GM12878 (cell line): ENCODE data around the gene USP15. TPM values are rescaled to one million over a fixed set of nuclear protein-coding genes. Genes with fewer than 3 reads are reported as not detected.

Experiments
- ATAC-seq: fragments of 200-7000 bp; cut with Tn5 transposase; 3 replicates; pipeline ENCODE4 v1.9.1; 2020; ENCODE audit warnings: mild to moderate bottlenecking, moderate library complexity
- BruUV-seq: library from RNA; stranded (reverse); fragments of 400-500 nt; replicated peaks from 2 replicates; lab custom pipeline; 2021; lab: Mats Ljungman, UMichigan
- CTCF ChIA-PET: fragments of 300-600 bp; sonication (Branson Sonifier 250); formaldehyde crosslinking; extraction: SDS; loops from one replicate; lab custom pipeline; 2021; ENCODE audit warnings: inconsistent platforms; lab: Yijun Ruan, JAX
- POLR2A ChIA-PET: fragments of 350-600 bp; formaldehyde crosslinking; extraction: SDS; loops from one replicate; lab custom pipeline; 2021; ENCODE audit warnings: inconsistent platforms; lab: Charles Lee
- RAD21 ChIA-PET: fragments of 300-600 bp; sonication (Branson Sonifier 250); formaldehyde crosslinking; loops from one replicate; lab custom pipeline; 2023; ENCODE audit warnings: antibody characterized with exemption; ENCODE audit not compliant: unreplicated experiment; lab: Charles Lee
- SMC1A ChIA-PET: fragments of 300-600 bp; sonication (Branson Sonifier 250); formaldehyde crosslinking; loops from one replicate; lab custom pipeline; 2023; ENCODE audit not compliant: unreplicated experiment, uncharacterized antibody; lab: Charles Lee
- DNase-seq: peaks from one replicate; pipeline ENCODE4 v3.0.0-alpha.2; 2011; ENCODE audit warnings: low read depth, low spot score
- FAIRE-seq: peaks from 3 replicates; lab custom pipeline; 2011; peaks lifted over from hg19 to GRCh38; lab: Jason Lieb, UNC
- H2AFZ ChIP-seq: 2 replicates; pipeline ENCODE4 v1.6.0; 2011; ENCODE audit warnings: low read depth, low read length, control low read depth; ENCODE audit not compliant: control insufficient read depth
- H3K27ac ChIP-seq: 2 replicates; pipeline ENCODE4 v1.5.1; 2011; ENCODE audit warnings: control low read depth; ENCODE audit not compliant: control insufficient read depth, insufficient read depth
- H3K27me3 ChIP-seq, 2 experiments: replicated peaks in 1 of 2; 2 replicates each; pipeline versions ENCODE4 v1.6.0 to v1.6.1; 2011; ENCODE audit warnings: low read length in 1 of 2; ENCODE audit not compliant: control insufficient read depth in 2 of 2, insufficient read depth in 2 of 2
- H3K36me3 ChIP-seq, 2 experiments: 2 replicates each; pipeline ENCODE4 v1.5.1; 2011; ENCODE audit warnings: low read length in 1 of 2; ENCODE audit not compliant: control insufficient read depth in 2 of 2, insufficient read depth in 2 of 2
- H3K4me1 ChIP-seq: 2 replicates; pipeline ENCODE4 v1.6.1; 2011; ENCODE audit warnings: mild to moderate bottlenecking, low read length, moderate library complexity, mixed read lengths; ENCODE audit not compliant: control insufficient read depth, insufficient read depth
- H3K4me2 ChIP-seq: 2 replicates; pipeline ENCODE4 v1.6.0; 2011; ENCODE audit warnings: control low read depth; ENCODE audit not compliant: control insufficient read depth, insufficient read depth
- H3K4me3 ChIP-seq: fragments of 200-600 bp; sonication (generic); 2 replicates; pipeline ENCODE4 v1.5.1; 2016
- H3K79me2 ChIP-seq: 2 replicates; pipeline ENCODE4 v1.6.0; 2011; ENCODE audit warnings: low read length; ENCODE audit not compliant: control insufficient read depth, insufficient read depth
- H3K9ac ChIP-seq: 2 replicates; pipeline ENCODE4 v1.8.0; 2011; ENCODE audit warnings: low read length, control low read depth, mixed read lengths; ENCODE audit not compliant: control insufficient read depth, insufficient read depth
- H3K9me3 ChIP-seq: replicated peaks from 3 replicates; pipeline ENCODE4 v1.5.1; 2011; ENCODE audit warnings: mild to moderate bottlenecking, low read length; ENCODE audit not compliant: control insufficient read depth, insufficient read depth
- H4K20me1 ChIP-seq: 2 replicates; pipeline ENCODE4 v1.6.0; 2011; ENCODE audit not compliant: control insufficient read depth, insufficient read depth
- ATF2 ChIP-seq: IDR thresholded peaks from 2 replicates; pipeline ENCODE4 v1.6.1; 2012; ENCODE audit warnings: low read length, inconsistent platforms
- CBFB ChIP-seq: IDR thresholded peaks from 2 replicates; pipeline ENCODE4 v1.6.1; 2016; ENCODE audit warnings: antibody characterized with exemption, low read depth
- CBX3 ChIP-seq: fragments of 200-600 bp; sonication (generic); IDR thresholded peaks from 2 replicates; pipeline ENCODE4 v1.6.1; 2016; ENCODE audit warnings: low read depth, borderline replicate concordance
- CBX5 ChIP-seq: sonication (generic); IDR thresholded peaks from 2 replicates; pipeline ENCODE4 v1.6.1; 2016; ENCODE audit warnings: low read depth, moderate library complexity, mild to moderate bottlenecking, inconsistent platforms
- CEBPB ChIP-seq, 2 experiments: fragments of 150-350 bp in 1 of 2; IDR thresholded peaks; 2 replicates each; pipeline ENCODE4 v1.6.1; 2012 to 2014; ENCODE audit warnings: low read depth in 2 of 2, low read length in 2 of 2, borderline replicate concordance in 1 of 2, inconsistent platforms in 1 of 2
- CEBPZ ChIP-seq: fragments of 150-350 bp; IDR thresholded peaks from 2 replicates; pipeline ENCODE4 v1.6.1; 2016; ENCODE audit warnings: low read depth, low read length
- DPF2 ChIP-seq: fragments of 450-650 bp; IDR thresholded peaks from 2 replicates; pipeline ENCODE4 v1.6.1; 2017; ENCODE audit warnings: mild to moderate bottlenecking
- EGR1 ChIP-seq, 2 experiments: IDR thresholded peaks; 1 replicate in 1 of 2; 2 replicates in 1 of 2; pipeline ENCODE4 v1.6.1; 2011 to 2012; ENCODE audit warnings: low read depth in 2 of 2, low read length in 2 of 2, borderline replicate concordance in 1 of 2, mild to moderate bottlenecking in 1 of 2, moderate library complexity in 1 of 2
- HCFC1 ChIP-seq: fragments of 150-350 bp; IDR thresholded peaks from 2 replicates; pipeline ENCODE4 v1.6.1; 2014; ENCODE audit warnings: low read length
- HDAC2 ChIP-seq: fragments of 200-600 bp; sonication (generic); IDR thresholded peaks from 2 replicates; pipeline ENCODE4 v1.6.1; 2017
- IKZF2 ChIP-seq, 2 experiments: fragments of 450-650 bp; IDR thresholded peaks; 2 replicates each; pipeline ENCODE4 v1.6.1; 2017; ENCODE audit warnings: mild to moderate bottlenecking in 2 of 2, moderate library complexity in 2 of 2
- LARP7 ChIP-seq: fragments of 450-650 bp; IDR thresholded peaks from 2 replicates; pipeline ENCODE4 v1.6.1; 2017; ENCODE audit warnings: mild to moderate bottlenecking
- NR2F1 ChIP-seq: fragments of 450-650 bp; conservative IDR thresholded peaks from 2 replicates; pipeline ENCODE4 v1.6.1; 2017; ENCODE audit warnings: mild to moderate bottlenecking
- RB1 ChIP-seq: fragments of 450-650 bp; formaldehyde crosslinking; IDR thresholded peaks from 2 replicates; pipeline ENCODE4 v1.6.1; 2017; ENCODE audit warnings: mild to moderate bottlenecking, borderline replicate concordance
- RBBP5 ChIP-seq: fragments of 200-600 bp; sonication (generic); conservative IDR thresholded peaks from 2 replicates; pipeline ENCODE4 v1.6.1; 2016
- SMARCA5 ChIP-seq: fragments of 450-650 bp; IDR thresholded peaks from 2 replicates; pipeline ENCODE4 v1.6.1; 2017; ENCODE audit warnings: mild to moderate bottlenecking
- SRF ChIP-seq, 2 experiments: IDR thresholded peaks; 2 replicates each; pipeline ENCODE4 v1.6.1; 2011; ENCODE audit warnings: low read depth in 2 of 2, low read length in 2 of 2, mild to moderate bottlenecking in 1 of 2, moderate library complexity in 1 of 2
- USF1 ChIP-seq: IDR thresholded peaks from 2 replicates; pipeline ENCODE4 v1.6.1; 2011; ENCODE audit warnings: borderline replicate concordance, low read depth, mild to moderate bottlenecking, moderate library complexity, mixed read lengths, low read length; ENCODE audit not compliant: insufficient read depth; ENCODE audit errors: extremely low read length
- ZSCAN29 ChIP-seq: fragments of 450-650 bp; IDR thresholded peaks from 2 replicates; pipeline ENCODE4 v1.6.1; 2017; ENCODE audit warnings: mild to moderate bottlenecking, moderate library complexity
- WGBS: methylation state at CpG from one replicate; pipeline ENCODE4 v1.1.6; 2016; ENCODE audit warnings: low lambda C conversion rate; ENCODE audit not compliant: insufficient replicate concordance, insufficient coverage; ENCODE audit errors: missing lambda C conversion rate; 5-methylcytosine and 5-hydroxymethylcytosine counted together
- in situ Hi-C: fragments of 300-500 bp; cut with MboI; formaldehyde crosslinking; loops from 9 replicates; pipeline ENCODE4 v1.14.3; 2018; ENCODE audit warnings: mixed read lengths
- intact Hi-C: fragments of 100-400 bp; cut with micrococcal nuclease; formaldehyde crosslinking; loops from one replicate; pipeline ENCODE4 v1.14.2; 2022; ENCODE audit not compliant: unreplicated experiment
- polyA plus RNA-seq, 11 experiments: library from polyadenylated mRNA; depleted of rRNA in 4 of 11; unstranded in 6 of 11; stranded (reverse) in 5 of 11; fragments of >200 nt; fragmentation: Nextera tagmentation in 4 of 11; fragmentation: Illumina TruSeq in 1 of 11; extraction: Ambion mirVana in 4 of 11; extraction: Trizol in 1 of 11; gene quantifications; 1 replicate in 1 of 11; 2 replicates in 10 of 11; pipeline versions ENCODE4 v1.2.1 to v1.2.3, GENCODE V29; 2011 to 2016; ENCODE audit warnings: inconsistent platforms in 2 of 11, missing spikeins in 2 of 11, low read depth in 1 of 11
- total RNA-seq, 4 experiments: library from RNA; depleted of rRNA in 3 of 4; stranded (reverse); fragments of >200 nt in 3 of 4; fragmentation: Illumina TruSeq in 1 of 4; extraction: Trizol in 1 of 4; gene quantifications; 2 replicates each; pipeline versions ENCODE4 v1.2.1 to v1.2.3, GENCODE V29; 2013 to 2021

Gene USP15
- total and polyA plus RNA-seq, 10 of the 15 experiments (the other 5 are each of a cell fraction or from before 2014, with no cell fraction given): 57.6 to 101 (median 90.2) TPM

- DNase-seq: peak; percentile 73
- ChIA-PET POLR2A (interaction anchor here (1.1 kb wide), 1 partner anchor 13 kb away, joined by 3 read pairs; no protein-coding TSS in a partner anchor), CTCF (no interaction called here), SMC1A (interaction anchor here (3.3 kb wide), 1 partner anchor 74 kb away, joined by 8 read pairs; no protein-coding TSS in a partner anchor), RAD21 (interaction anchor here (1.0 kb wide), 1 partner anchor 89 kb away, joined by 4 read pairs; no protein-coding TSS in a partner anchor)
- Histone ChIP-seq H3K79me2 (peaks cover 67% of the 10 kb centered on the region), H3K4me2 (peak overlapping the region; percentile 80; the same call in 1 of the 2 replicates), H3K27me3 (no peaks in the 10 kb centered on the region), H3K4me1 (peaks cover 12% of the 10 kb centered on the region), H3K9ac (peak overlapping the region; percentile 92), H3K27ac (peak overlapping the region; percentile 90), H2AFZ (peak overlapping the region; percentile 67), H4K20me1 (no peaks in the 10 kb centered on the region), H3K36me3 (no peaks in the 10 kb centered on the region), H3K4me3 (peak overlapping the region; percentile 99), H3K9me3 (no peaks in the 10 kb centered on the region)
- TSS peak; percentile 60 for BruUV-seq
- WGBS: 1% methylated on average over 25 of the region's 26 CpGs
- ATAC-seq: peak; percentile 58
- FAIRE-seq: peak; percentile 79
- intact Hi-C loops: loop anchor here (2.0 to 10.0 kb wide), 4 partner anchors 41 to 544 kb away; no protein-coding TSS in a partner anchor
- in situ Hi-C loops: no loop called here
- no peak for TF ChIP-seq HDAC2
- TF ChIP-seq SRF (IDR thresholded peaks at IDR 0.05; ENCODE audit: low read depth in 2 of 2, low read length in 2 of 2): no peak
- TF ChIP-seq SMARCA5: no peak
- TF ChIP-seq ZSCAN29: no peak
- no peak for TF ChIP-seq CBX3
- no peak for TF ChIP-seq EGR1 (IDR thresholded peaks at IDR 0.05; ENCODE audit: borderline replicate concordance in 1 of 2, low read depth in 2 of 2, low read length in 2 of 2)
- no peak for TF ChIP-seq RBBP5
- TF ChIP-seq CBX5: no peak
- peak; percentile 37; the same call in 1 of the 2 replicates for TF ChIP-seq ATF2
- TF ChIP-seq NR2F1: no peak
- 0 out of 2 replicates have a peak, but pooled peaks have one; percentile 60 for TF ChIP-seq CBFB
- no peak for TF ChIP-seq RB1
- no peak for TF ChIP-seq DPF2
- no peak for TF ChIP-seq CEBPB (IDR thresholded peaks at IDR 0.05; ENCODE audit: borderline replicate concordance in 1 of 2, low read depth in 2 of 2, low read length in 2 of 2)
- no peak for TF ChIP-seq CEBPZ
- TF ChIP-seq HCFC1: no peak
- TF ChIP-seq USF1: peak; percentile 69
- no peak for TF ChIP-seq LARP7
- peak; percentile 66 to 70 for TF ChIP-seq IKZF2 (IDR thresholded peaks at IDR 0.05)
Measured at GRCh38 chr12:62260733-62261683, 804 bp downstream of the USP15 start.
